SK-N-MC (cell line): ENCODE measurements around the gene CAMKMT.

Experiments
- EZH2 ChIP-seq: fragments of 200-600 bp; sonication (generic); IDR thresholded peaks from one replicate; pipeline ENCODE4 v1.6.1; 2017; ENCODE audit warnings: antibody characterized with exemption
- FOXP2 ChIP-seq: optimal IDR thresholded peaks from 2 replicates; pipeline ENCODE3; 2011; ENCODE audit warnings: mild to moderate bottlenecking, moderate library complexity; ENCODE audit not compliant: insufficient read depth; ENCODE audit errors: extremely low read length, control extremely low read depth
- POLR2AphosphoS5 ChIP-seq: IDR thresholded peaks from 2 replicates; pipeline ENCODE4 v1.6.1; 2012; ENCODE audit warnings: mild to moderate bottlenecking, low read depth, low read length, borderline replicate concordance

DNA sequence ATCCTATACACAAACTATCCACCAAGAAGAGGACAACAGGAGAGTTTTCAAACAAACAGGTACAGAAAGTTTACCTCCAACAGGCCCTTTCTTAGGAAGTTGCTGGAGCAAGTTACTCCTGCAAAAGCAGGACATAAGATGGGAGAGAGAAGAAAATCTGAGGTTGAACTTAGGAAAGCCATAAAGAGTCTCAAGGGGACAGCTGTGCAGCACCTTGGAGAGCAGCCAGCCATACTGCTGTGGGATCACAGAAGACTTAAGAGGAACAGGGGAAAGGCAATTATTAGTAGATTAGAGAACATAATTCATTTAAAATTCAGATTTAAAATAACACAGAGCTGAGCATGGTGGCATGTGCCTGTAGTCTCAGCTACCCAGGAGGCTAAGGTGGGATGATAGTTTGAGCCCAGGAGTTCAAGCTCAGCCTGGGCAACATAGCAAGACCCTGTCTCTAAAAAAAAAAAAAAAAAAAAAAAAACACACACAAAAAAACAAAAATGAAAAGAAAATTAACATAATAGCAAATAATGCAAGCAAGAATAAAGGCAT is 431.6 kb downstream of the CAMKMT start:
- TF ChIP-seq EZH2, result no peak
- no peak for TF ChIP-seq FOXP2
- no peak for TF ChIP-seq POLR2AphosphoS5
